ENCODE data around the gene ECE2. TPM values are rescaled to one million over a fixed set of nuclear protein-coding genes. Genes with fewer than 3 reads are reported as not detected.

Gene ECE2
- total and polyA plus RNA-seq, 3 experiments from 2014 or later: not detected

GRCh38 chr3:184298759-184299487, 23.1 kb downstream of the ECE2 start, which contains the start of gene PSMD2:
Gene PSMD2 (plus strand): TSS chr3:184299241. CDS start chr3:184299267, 26 bp downstream.
- POLR2A ChIA-PET: interaction anchor here (0.8 to 1.5 kb wide), 2 partner anchors 114 to 125 kb away, joined by 4 to 5 read pairs; no protein-coding TSS in a partner anchor
- CTCF ChIA-PET: interaction anchor here (0.7 kb wide), 1 partner anchor 164 kb away, joined by 3 read pairs; the partner anchor contains the start of gene EIF2B5

DNA sequence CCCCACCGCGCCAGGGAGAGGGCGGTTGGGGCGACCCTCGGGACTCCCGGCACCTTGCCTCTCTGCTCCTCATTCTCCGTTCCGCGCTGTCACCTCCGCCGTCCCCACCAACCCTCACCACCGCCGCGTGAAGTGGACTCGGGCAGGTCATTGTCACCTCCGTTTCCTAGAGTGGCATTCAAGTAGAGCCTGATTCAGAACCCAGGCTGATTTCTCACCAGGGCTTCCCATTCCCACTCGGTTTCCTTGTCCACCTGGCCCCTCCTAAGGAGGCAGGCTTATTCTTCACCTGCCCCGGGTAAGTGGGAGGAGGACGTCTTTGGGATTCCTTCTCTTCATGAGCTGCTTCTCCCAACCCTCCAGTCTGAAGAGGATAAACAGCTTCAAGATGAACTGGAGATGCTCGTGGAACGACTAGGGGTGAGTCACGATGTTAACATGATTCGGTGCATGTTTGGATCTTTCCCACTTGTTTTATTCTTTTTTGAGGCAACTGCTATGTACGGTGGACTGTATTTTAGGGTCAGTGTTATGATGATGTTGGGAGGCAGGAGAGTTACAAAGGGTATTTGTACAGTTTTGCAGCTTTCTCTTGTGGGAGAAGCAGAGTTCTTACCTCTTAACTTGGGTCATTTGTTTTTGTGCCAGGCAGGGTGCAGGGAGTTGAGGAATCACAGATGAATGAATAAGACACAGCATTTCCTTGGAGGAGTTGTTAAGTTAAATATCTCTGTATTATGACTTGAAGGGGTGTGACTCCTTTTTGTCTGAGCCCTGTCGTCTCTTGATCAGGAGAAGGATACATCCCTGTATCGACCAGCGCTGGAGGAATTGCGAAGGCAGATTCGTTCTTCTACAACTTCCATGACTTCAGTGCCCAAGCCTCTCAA, 23.9 kb downstream of the ECE2 start:
- H3K4me3 Mint-ChIP-seq: peak overlapping the region; percentile 89 to 96 (median 92)
- Histone ChIP-seq H3K27ac (ENCODE audit: low read depth, low read length) (peak overlapping the region; percentile 57), H3K36me3 (ENCODE audit: insufficient read depth, low read length) (peaks cover 43% of the 10 kb centered on the region)

More at GRCh38 chr3:184298759-184299487, 23.1 kb downstream of the ECE2 start, which contains the start of gene PSMD2:
- Histone ChIP-seq H3K9me3 (ENCODE audit: low read length) (no peaks in the 10 kb centered on the region), H3K4me1 (ENCODE audit: insufficient read depth, low read length) (peaks cover 14% of the 10 kb centered on the region), H3K36me3 (ENCODE audit: insufficient read depth, low read length) (peaks cover 35% of the 10 kb centered on the region), H3K4me3 (ENCODE audit: low read length) (peak within 1 kb of the TSS; percentile 78), H3K27me3 (ENCODE audit: insufficient read depth, low read length, poor library complexity, severe bottlenecking) (no peaks in the 10 kb centered on the region), H3K27ac (ENCODE audit: low read depth, low read length) (peak within 1 kb of the TSS; percentile 79)
- Mint-ChIP-seq H3K4me3 (peak within 1 kb of the TSS; percentile 89 to 96 (median 92)), H3K27ac (peak within 1 kb of the TSS; percentile 86 to 95 (median 94)), H3K36me3 (peaks cover 1 to 49% (median 12%) of the 10 kb centered on the region in 3 donors), H3K27me3 (peaks cover 0 to 4% of the 10 kb centered on the region in 2 donors), H3K4me1 (peaks cover 23 to 36% (median 36%) of the 10 kb centered on the region in 3 donors), H3K9me3 (no peaks in the 10 kb centered on the region)
- DNase-seq: peak; percentile 95 to 98 (median 98)

DNA sequence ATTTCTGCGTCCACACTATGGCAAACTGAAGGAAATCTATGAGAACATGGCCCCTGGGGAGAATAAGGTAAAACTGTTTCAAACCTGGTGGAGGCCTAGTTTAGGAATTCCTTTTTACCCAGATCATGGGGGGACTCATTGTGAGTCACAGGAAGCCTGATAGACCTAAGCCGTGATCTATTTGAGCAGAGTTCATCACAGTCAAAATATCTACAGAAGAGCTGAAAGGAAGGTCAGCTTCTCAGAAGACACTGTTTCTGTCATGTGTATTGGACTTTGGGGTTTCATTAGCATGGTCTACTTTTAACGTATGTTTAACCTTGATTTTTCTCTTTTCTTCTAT, 24.5 kb downstream of the ECE2 start:
- Mint-ChIP-seq H3K9me3 (no peaks in the 10 kb centered on the region), H3K36me3 (peaks cover 5 to 61% (median 15%) of the 10 kb centered on the region in 3 donors), H3K4me1 (peaks cover 25 to 36% (median 36%) of the 10 kb centered on the region in 3 donors), H3K27me3 (peaks cover 0 to 2% of the 10 kb centered on the region in 2 donors), H3K4me3 (peak overlapping the region; percentile 89 to 96 (median 92)), H3K27ac (peak overlapping the region in 5 of 8 donors; percentile 57 to 94 (median 90))
- H3K4me1 ChIP-seq (ENCODE audit: insufficient read depth, low read length): peaks cover 14% of the 10 kb centered on the region
- H3K36me3 ChIP-seq (ENCODE audit: insufficient read depth, low read length): peaks cover 45% of the 10 kb centered on the region
- H3K9me3 ChIP-seq (ENCODE audit: low read length): no peaks in the 10 kb centered on the region
- ChIA-PET POLR2A (no interaction called here), CTCF (interaction anchor here (1.5 kb wide), 1 partner anchor 53 kb away, joined by 3 read pairs; no protein-coding TSS in a partner anchor)
- no peaks in the 10 kb centered on the region for H3K27me3 ChIP-seq (ENCODE audit: insufficient read depth, low read length, poor library complexity, severe bottlenecking)
- no peak overlapping the region for H3K27ac ChIP-seq (ENCODE audit: low read depth, low read length)
- peak overlapping the region; percentile 68 for H3K4me3 ChIP-seq (ENCODE audit: low read length)
- no peak for DNase-seq

More for the DNA sequence above, 23.9 kb downstream of the ECE2 start:
- ChIA-PET CTCF (interaction anchor here (0.7 kb wide), 1 partner anchor 164 kb away, joined by 3 read pairs; the partner anchor contains the start of gene EIF2B5), POLR2A (interaction anchor here (0.8 to 1.5 kb wide), 2 partner anchors 115 to 126 kb away, joined by 4 to 5 read pairs; no protein-coding TSS in a partner anchor)
- H3K36me3 Mint-ChIP-seq: peaks cover 5 to 57% (median 15%) of the 10 kb centered on the region in 3 donors
- DNase-seq: no peak
- peaks cover 25 to 36% (median 36%) of the 10 kb centered on the region in 3 donors for H3K4me1 Mint-ChIP-seq
- H3K9me3 Mint-ChIP-seq: no peaks in the 10 kb centered on the region
- peak overlapping the region; percentile 52 to 95 (median 89) for H3K27ac Mint-ChIP-seq
- H3K27me3 ChIP-seq (ENCODE audit: insufficient read depth, low read length, poor library complexity, severe bottlenecking): no peaks in the 10 kb centered on the region
- H3K4me1 ChIP-seq (ENCODE audit: insufficient read depth, low read length): peaks cover 14% of the 10 kb centered on the region
- H3K27me3 Mint-ChIP-seq: peaks cover 0 to 3% of the 10 kb centered on the region in 2 donors
- H3K9me3 ChIP-seq (ENCODE audit: low read length): no peaks in the 10 kb centered on the region
- H3K4me3 ChIP-seq (ENCODE audit: low read length): peak overlapping the region; percentile 68

GRCh38 chr3:184305577-184305976, 29.8 kb downstream of the ECE2 start:
- Histone ChIP-seq H3K9me3 (ENCODE audit: low read length) (no peaks in the 10 kb centered on the region), H3K27ac (ENCODE audit: low read depth, low read length) (no peak overlapping the region), H3K4me3 (ENCODE audit: low read length) (no peak overlapping the region), H3K36me3 (ENCODE audit: insufficient read depth, low read length) (peaks cover 66% of the 10 kb centered on the region), H3K4me1 (ENCODE audit: insufficient read depth, low read length) (no peaks in the 10 kb centered on the region), H3K27me3 (ENCODE audit: insufficient read depth, low read length, poor library complexity, severe bottlenecking) (no peaks in the 10 kb centered on the region)
- Mint-ChIP-seq H3K9me3 (no peaks in the 10 kb centered on the region), H3K36me3 (peaks cover 5 to 86% (median 47%) of the 10 kb centered on the region in 3 donors), H3K4me3 (peak overlapping the region in 1 of 7 donors; percentile 18), H3K27ac (peak overlapping the region in 2 of 8 donors; percentile 3 to 47), H3K27me3 (no peaks in the 10 kb centered on the region), H3K4me1 (peaks cover 7 to 16% (median 11%) of the 10 kb centered on the region in 3 donors)
- ChIA-PET POLR2A (no interaction called here), CTCF (interaction anchor here (1.0 kb wide), 1 partner anchor 210 kb away, joined by 4 read pairs; no protein-coding TSS in a partner anchor)
- no peak for DNase-seq

DNA sequence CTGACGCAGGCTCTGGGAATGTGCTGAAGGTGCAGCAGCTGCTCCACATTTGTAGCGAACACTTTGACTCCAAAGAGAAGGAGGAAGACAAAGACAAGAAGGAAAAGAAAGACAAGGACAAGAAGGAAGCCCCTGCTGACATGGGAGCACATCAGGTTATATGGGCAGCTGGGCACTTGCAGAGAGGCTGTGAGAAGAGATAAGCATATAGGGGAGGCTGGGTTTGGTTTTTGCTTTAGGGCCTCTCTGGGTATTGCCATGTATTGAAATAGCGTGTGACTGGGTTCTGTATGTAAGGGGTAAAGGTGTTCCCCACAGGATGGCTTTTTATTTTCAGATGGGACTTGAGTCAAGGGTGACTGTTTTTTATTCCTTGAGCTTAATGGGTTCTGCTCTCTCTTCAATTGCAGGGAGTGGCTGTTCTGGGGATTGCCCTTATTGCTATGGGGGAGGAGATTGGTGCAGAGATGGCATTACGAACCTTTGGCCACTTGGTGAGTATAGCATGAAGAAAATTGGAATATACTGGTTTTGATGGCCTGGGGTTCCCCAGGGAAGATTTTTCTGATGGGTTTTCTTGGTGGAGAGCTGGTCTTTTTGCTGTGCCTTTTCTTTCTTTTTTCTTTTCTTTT, 30.6 kb downstream of the ECE2 start:
- H3K4me3 ChIP-seq (ENCODE audit: low read length): no peak overlapping the region
- ChIA-PET CTCF (no interaction called here), POLR2A (no interaction called here)
- no peaks in the 10 kb centered on the region for H3K4me1 ChIP-seq (ENCODE audit: insufficient read depth, low read length)
- H3K9me3 ChIP-seq (ENCODE audit: low read length): no peaks in the 10 kb centered on the region
- no peaks in the 10 kb centered on the region for H3K9me3 Mint-ChIP-seq
- H3K36me3 ChIP-seq (ENCODE audit: insufficient read depth, low read length): peaks cover 58% of the 10 kb centered on the region
- no peaks in the 10 kb centered on the region for H3K27me3 Mint-ChIP-seq
- no peak overlapping the region for H3K4me3 Mint-ChIP-seq
- H3K4me1 Mint-ChIP-seq: peaks cover 5 to 12% (median 9%) of the 10 kb centered on the region in 3 donors
- peaks cover 5 to 79% (median 46%) of the 10 kb centered on the region in 3 donors for H3K36me3 Mint-ChIP-seq
- H3K27ac ChIP-seq (ENCODE audit: low read depth, low read length): no peak overlapping the region
- H3K27me3 ChIP-seq (ENCODE audit: insufficient read depth, low read length, poor library complexity, severe bottlenecking): no peaks in the 10 kb centered on the region
- H3K27ac Mint-ChIP-seq: peak overlapping the region in 1 of 8 donors; percentile 54
- DNase-seq: no peak

DNA sequence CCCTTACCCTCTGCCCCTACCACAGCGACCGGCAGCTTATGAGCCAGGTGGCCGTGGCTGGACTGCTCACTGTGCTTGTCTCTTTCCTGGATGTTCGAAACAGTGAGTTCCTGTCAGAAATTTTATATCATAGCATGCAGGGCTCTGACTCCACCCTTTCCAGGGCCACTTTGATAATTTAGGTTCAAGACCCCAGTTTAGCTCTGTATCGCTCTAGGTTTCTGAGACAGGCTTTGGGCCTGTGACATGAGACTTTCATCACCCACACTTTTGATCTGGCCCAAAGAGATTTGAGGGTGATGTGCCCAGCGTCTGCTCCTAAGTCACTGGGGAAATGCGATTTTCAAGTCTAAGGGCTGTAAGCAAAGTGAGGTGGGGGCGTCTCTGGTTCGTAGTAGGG, 32.1 kb downstream of the ECE2 start:
- Mint-ChIP-seq H3K27me3 (no peaks in the 10 kb centered on the region), H3K36me3 (peaks cover 5 to 65% (median 43%) of the 10 kb centered on the region in 3 donors), H3K4me3 (no peak overlapping the region), H3K9me3 (no peaks in the 10 kb centered on the region), H3K4me1 (peaks cover 0 to 8% (median 2%) of the 10 kb centered on the region in 3 donors), H3K27ac (peak overlapping the region in 2 of 8 donors; percentile 15 to 34)
- Histone ChIP-seq H3K36me3 (ENCODE audit: insufficient read depth, low read length) (peaks cover 45% of the 10 kb centered on the region), H3K4me1 (ENCODE audit: insufficient read depth, low read length) (no peaks in the 10 kb centered on the region), H3K4me3 (ENCODE audit: low read length) (no peak overlapping the region), H3K27me3 (ENCODE audit: insufficient read depth, low read length, poor library complexity, severe bottlenecking) (no peaks in the 10 kb centered on the region), H3K27ac (ENCODE audit: low read depth, low read length) (no peak overlapping the region), H3K9me3 (ENCODE audit: low read length) (no peaks in the 10 kb centered on the region)
- DNase-seq: no peak
- POLR2A ChIA-PET: no interaction called here
- CTCF ChIA-PET: no interaction called here

DNA sequence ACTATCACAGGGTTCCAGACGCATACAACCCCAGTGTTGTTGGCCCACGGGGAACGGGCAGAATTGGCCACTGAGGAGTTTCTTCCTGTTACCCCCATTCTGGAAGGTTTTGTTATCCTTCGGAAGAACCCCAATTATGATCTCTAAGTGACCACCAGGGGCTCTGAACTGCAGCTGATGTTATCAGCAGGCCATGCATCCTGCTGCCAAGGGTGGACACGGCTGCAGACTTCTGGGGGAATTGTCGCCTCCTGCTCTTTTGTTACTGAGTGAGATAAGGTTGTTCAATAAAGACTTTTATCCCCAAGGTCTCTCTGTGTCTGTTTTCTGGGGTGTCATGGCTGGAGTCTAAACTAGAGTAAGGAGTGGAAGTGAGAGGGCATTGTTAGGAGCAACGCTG, 32.9 kb downstream of the ECE2 start:
- ChIA-PET POLR2A (no interaction called here), CTCF (no interaction called here)
- H3K27me3 ChIP-seq (ENCODE audit: insufficient read depth, low read length, poor library complexity, severe bottlenecking): no peaks in the 10 kb centered on the region
- no peak overlapping the region for H3K27ac ChIP-seq (ENCODE audit: low read depth, low read length)
- H3K36me3 Mint-ChIP-seq: peaks cover 5 to 56% (median 37%) of the 10 kb centered on the region in 3 donors
- peaks cover 36% of the 10 kb centered on the region for H3K36me3 ChIP-seq (ENCODE audit: insufficient read depth, low read length)
- H3K4me3 Mint-ChIP-seq: peak overlapping the region in 1 of 7 donors; percentile 61
- no peak for DNase-seq
- H3K27ac Mint-ChIP-seq: peak overlapping the region in 1 of 8 donors; percentile 50
- H3K4me1 Mint-ChIP-seq: peaks cover 0 to 2% (median under 1%) of the 10 kb centered on the region in 3 donors
- no peaks in the 10 kb centered on the region for H3K4me1 ChIP-seq (ENCODE audit: insufficient read depth, low read length)
- H3K4me3 ChIP-seq (ENCODE audit: low read length): no peak overlapping the region
- H3K27me3 Mint-ChIP-seq: no peaks in the 10 kb centered on the region
- no peaks in the 10 kb centered on the region for H3K9me3 Mint-ChIP-seq
- no peaks in the 10 kb centered on the region for H3K9me3 ChIP-seq (ENCODE audit: low read length)

All from CD8-positive, alpha-beta memory T cell (primary cell).